Measurements from ENCODE around the gene CSMD2.

The CSMD2 gene

GRCh38 chr1:34166625-34167361 is 1.8 kb upstream of the CSMD2 start:
- in situ Hi-C loops (cut with MboI; ENCODE audit: low sequenced_read_pairs), result no loop called here
- DNase-seq (ENCODE audit: low spot score in 2 of 2), result no peak
- Histone ChIP-seq H3K4me1 (no peaks in the 10 kb centered on the region), H3K4me3 (no peak overlapping the region), H3K36me3 (replicated peaks) (no peaks in the 10 kb centered on the region), H3K27me3 (ENCODE audit: low read depth) (peaks cover 23% of the 10 kb centered on the region), H3K9me3 (no peaks in the 10 kb centered on the region)

- DNase-seq (ENCODE audit: low spot score in 2 of 2), result no peak
- H3K36me3 ChIP-seq (replicated peaks), result no peaks in the 10 kb centered on the region
- no peaks in the 10 kb centered on the region for H3K4me1 ChIP-seq
- no peak overlapping the region for H3K4me3 ChIP-seq
- in situ Hi-C loops (cut with MboI; ENCODE audit: low sequenced_read_pairs), result no loop called here
- no peaks in the 10 kb centered on the region for H3K9me3 ChIP-seq
- H3K27me3 ChIP-seq (ENCODE audit: low read depth), result peaks cover 28% of the 10 kb centered on the region
Measured at GRCh38 chr1:34166191-34166624, 1.2 kb upstream of the CSMD2 start.

GRCh38 chr1:34165422-34165921 is 442 bp upstream of the CSMD2 start:
- in situ Hi-C loops (cut with MboI; ENCODE audit: low sequenced_read_pairs), result no loop called here
- no peaks in the 10 kb centered on the region for H3K36me3 ChIP-seq (replicated peaks)
- no peak for DNase-seq (ENCODE audit: low spot score in 2 of 2)
- H3K9me3 ChIP-seq, result no peaks in the 10 kb centered on the region
- peaks cover 31% of the 10 kb centered on the region for H3K27me3 ChIP-seq (ENCODE audit: low read depth)
- no peak overlapping the region for H3K4me3 ChIP-seq
- no peaks in the 10 kb centered on the region for H3K4me1 ChIP-seq

- no peaks in the 10 kb centered on the region for H3K9me3 ChIP-seq
- H3K4me1 ChIP-seq, result no peaks in the 10 kb centered on the region
- no peak for DNase-seq (ENCODE audit: low spot score in 2 of 2)
- no peak overlapping the region for H3K4me3 ChIP-seq
- H3K36me3 ChIP-seq (replicated peaks), result no peaks in the 10 kb centered on the region
- in situ Hi-C loops (cut with MboI; ENCODE audit: low sequenced_read_pairs), result no loop called here
- peaks cover 31% of the 10 kb centered on the region for H3K27me3 ChIP-seq (ENCODE audit: low read depth)
Measured at GRCh38 chr1:34163792-34164731, 968 bp downstream of the CSMD2 start.

GRCh38 chr1:34162852-34163766 is 1.9 kb downstream of the CSMD2 start:
- peaks cover 31% of the 10 kb centered on the region for H3K27me3 ChIP-seq (ENCODE audit: low read depth)
- in situ Hi-C loops (cut with MboI; ENCODE audit: low sequenced_read_pairs), result no loop called here
- H3K4me3 ChIP-seq, result no peak overlapping the region
- peak; percentile 8 to 50 for DNase-seq (ENCODE audit: low spot score in 2 of 2)
- no peaks in the 10 kb centered on the region for H3K4me1 ChIP-seq
- H3K36me3 ChIP-seq (replicated peaks), result no peaks in the 10 kb centered on the region
- H3K9me3 ChIP-seq, result no peaks in the 10 kb centered on the region

- in situ Hi-C loops (cut with MboI; ENCODE audit: low sequenced_read_pairs), result no loop called here
- peaks cover 9% of the 10 kb centered on the region; the same call in 1 of the 2 replicates for H3K27me3 ChIP-seq (ENCODE audit: low read depth)
- no peak for DNase-seq (ENCODE audit: low spot score in 2 of 2)
- H3K4me3 ChIP-seq, result no peak overlapping the region
- no peaks in the 10 kb centered on the region for H3K4me1 ChIP-seq
- no peaks in the 10 kb centered on the region for H3K9me3 ChIP-seq
- no peaks in the 10 kb centered on the region for H3K36me3 ChIP-seq (replicated peaks)
Measured at GRCh38 chr1:34156739-34157138, 8.3 kb downstream of the CSMD2 start.

- H3K4me1 ChIP-seq, result no peaks in the 10 kb centered on the region
- no peaks in the 10 kb centered on the region; the same call in 1 of the 2 replicates for H3K27me3 ChIP-seq (ENCODE audit: low read depth)
- H3K4me3 ChIP-seq, result no peak overlapping the region
- H3K9me3 ChIP-seq, result no peaks in the 10 kb centered on the region
- no peaks in the 10 kb centered on the region for H3K36me3 ChIP-seq (replicated peaks)
- no peak for DNase-seq (ENCODE audit: low spot score in 2 of 2)
- in situ Hi-C loops (cut with MboI; ENCODE audit: low sequenced_read_pairs), result no loop called here
Measured at GRCh38 chr1:34155860-34156259, 9.2 kb downstream of the CSMD2 start.

GRCh38 chr1:34153246-34153645 is 11.8 kb downstream of the CSMD2 start:
- DNase-seq (ENCODE audit: low spot score in 2 of 2), result no peak
- Histone ChIP-seq H3K9me3 (no peaks in the 10 kb centered on the region), H3K27me3 (ENCODE audit: low read depth) (no peaks in the 10 kb centered on the region), H3K4me1 (no peaks in the 10 kb centered on the region), H3K4me3 (no peak overlapping the region), H3K36me3 (replicated peaks) (no peaks in the 10 kb centered on the region)
- in situ Hi-C loops (cut with MboI; ENCODE audit: low sequenced_read_pairs), result no loop called here

- in situ Hi-C loops (cut with MboI; ENCODE audit: low sequenced_read_pairs), result no loop called here
- H3K9me3 ChIP-seq, result no peaks in the 10 kb centered on the region
- no peaks in the 10 kb centered on the region for H3K36me3 ChIP-seq (replicated peaks)
- H3K4me1 ChIP-seq, result no peaks in the 10 kb centered on the region
- no peaks in the 10 kb centered on the region for H3K27me3 ChIP-seq (ENCODE audit: low read depth)
- DNase-seq (ENCODE audit: low spot score in 2 of 2), result no peak
- H3K4me3 ChIP-seq, result no peak overlapping the region
Measured at GRCh38 chr1:34149501-34149900, 15.5 kb downstream of the CSMD2 start.

GRCh38 chr1:34147301-34147700 is 17.7 kb downstream of the CSMD2 start:
- DNase-seq (ENCODE audit: low spot score in 2 of 2), result no peak
- in situ Hi-C loops (cut with MboI; ENCODE audit: low sequenced_read_pairs), result no loop called here
- Histone ChIP-seq H3K27me3 (ENCODE audit: low read depth) (no peaks in the 10 kb centered on the region), H3K4me3 (no peak overlapping the region), H3K9me3 (no peaks in the 10 kb centered on the region), H3K4me1 (no peaks in the 10 kb centered on the region), H3K36me3 (replicated peaks) (no peaks in the 10 kb centered on the region)

GRCh38 chr1:34144766-34145165 is 20.3 kb downstream of the CSMD2 start:
- Histone ChIP-seq H3K36me3 (replicated peaks) (no peaks in the 10 kb centered on the region), H3K4me1 (no peaks in the 10 kb centered on the region), H3K27me3 (ENCODE audit: low read depth) (no peaks in the 10 kb centered on the region), H3K4me3 (no peak overlapping the region), H3K9me3 (no peaks in the 10 kb centered on the region)
- in situ Hi-C loops (cut with MboI; ENCODE audit: low sequenced_read_pairs), result no loop called here
- no peak for DNase-seq (ENCODE audit: low spot score in 2 of 2)

- DNase-seq (ENCODE audit: low spot score in 2 of 2), result no peak
- in situ Hi-C loops (cut with MboI; ENCODE audit: low sequenced_read_pairs), result no loop called here
- Histone ChIP-seq H3K4me3 (no peak overlapping the region), H3K4me1 (no peaks in the 10 kb centered on the region), H3K27me3 (ENCODE audit: low read depth) (no peaks in the 10 kb centered on the region), H3K36me3 (replicated peaks) (no peaks in the 10 kb centered on the region), H3K9me3 (no peaks in the 10 kb centered on the region)
Measured at GRCh38 chr1:34143975-34144374, 21.1 kb downstream of the CSMD2 start.

GRCh38 chr1:34140011-34140676 is 24.9 kb downstream of the CSMD2 start:
- Histone ChIP-seq H3K27me3 (ENCODE audit: low read depth) (no peaks in the 10 kb centered on the region), H3K9me3 (no peaks in the 10 kb centered on the region), H3K4me3 (no peak overlapping the region), H3K36me3 (replicated peaks) (no peaks in the 10 kb centered on the region), H3K4me1 (no peaks in the 10 kb centered on the region)
- in situ Hi-C loops (cut with MboI; ENCODE audit: low sequenced_read_pairs), result no loop called here
- no peak for DNase-seq (ENCODE audit: low spot score in 2 of 2)
